Liver (tissue), 9 donors: ENCODE measurements around the gene CEP131. TPM values are rescaled to one million over a fixed set of nuclear protein-coding genes. Genes with fewer than 3 reads are reported as not detected.

Experiments used
- DNase-seq: peaks from one replicate; pipeline ENCODE4 v3.0.0-alpha.2; 2017; ENCODE audit warnings: low spot score
- H3K27ac ChIP-seq, 2 donors: one replicate each; pipeline ENCODE4 v1.7.0; 2013; ENCODE audit warnings: inconsistent platforms in 2 of 2, low read length in 2 of 2, control low read depth in 1 of 2, low read depth in 1 of 2, mild to moderate bottlenecking in 1 of 2
- H3K27me3 ChIP-seq, 4 donors: one replicate each; pipeline versions ENCODE4 v1.6.1 to v1.7.0; 2013; ENCODE audit warnings: low read length in 3 of 4, inconsistent platforms in 1 of 4, mild to moderate bottlenecking in 1 of 4, moderate library complexity in 1 of 4; ENCODE audit not compliant: control insufficient read depth in 4 of 4, insufficient read depth in 4 of 4
- H3K36me3 ChIP-seq, 4 donors: one replicate each; pipeline versions ENCODE4 v1.6.1 to v1.7.0; 2013; ENCODE audit warnings: low read length in 3 of 4, mild to moderate bottlenecking in 3 of 4, low read depth in 1 of 4, moderate library complexity in 1 of 4; ENCODE audit not compliant: control insufficient read depth in 4 of 4, insufficient read depth in 3 of 4
- H3K4me1 ChIP-seq, 4 donors: one replicate each; pipeline versions ENCODE4 v1.6.1 to v1.7.0; 2013; ENCODE audit warnings: low read length in 3 of 4, mild to moderate bottlenecking in 3 of 4, moderate library complexity in 1 of 4; ENCODE audit not compliant: control insufficient read depth in 4 of 4, insufficient read depth in 4 of 4
- H3K4me3 ChIP-seq, 3 donors: one replicate each; pipeline versions ENCODE4 v1.6.1 to v1.7.0; 2013; ENCODE audit warnings: low read length in 3 of 3, control low read depth in 1 of 3, low read depth in 1 of 3, mild to moderate bottlenecking in 1 of 3
- H3K9ac ChIP-seq, 2 donors: one replicate each; pipeline ENCODE4 v1.7.0; 2013; ENCODE audit warnings: low read length in 2 of 2, mild to moderate bottlenecking in 2 of 2, moderate library complexity in 2 of 2, control low read depth in 1 of 2, low read depth in 1 of 2
- H3K9me3 ChIP-seq, 4 donors: one replicate each; pipeline versions ENCODE4 v1.6.1 to v1.7.0; 2013; ENCODE audit warnings: low read length in 3 of 4; ENCODE audit not compliant: control insufficient read depth in 4 of 4
- GABPA ChIP-seq, 2 donors: IDR thresholded peaks in 1 of 2; conservative IDR thresholded peaks in 1 of 2; 2 replicates each; pipeline ENCODE4 v1.6.1; 2016; ENCODE audit warnings: antibody characterized with exemption in 2 of 2, mild to moderate bottlenecking in 1 of 2, moderate library complexity in 1 of 2
- HNF4G ChIP-seq: IDR thresholded peaks from 2 replicates; pipeline ENCODE4 v1.6.1; 2016; ENCODE audit warnings: antibody characterized with exemption
- JUND ChIP-seq, 2 donors: IDR thresholded peaks; 2 replicates each; pipeline ENCODE4 v1.6.1; 2016; ENCODE audit warnings: antibody characterized with exemption in 2 of 2
- NR2F2 ChIP-seq: IDR thresholded peaks from 2 replicates; pipeline ENCODE4 v1.6.1; 2016; ENCODE audit warnings: antibody characterized with exemption
- RAD21 ChIP-seq, 2 donors: IDR thresholded peaks; 2 replicates each; pipeline ENCODE4 v1.6.1; 2016; ENCODE audit warnings: antibody characterized with exemption in 2 of 2, mild to moderate bottlenecking in 2 of 2
- RXRA ChIP-seq, 2 donors: IDR thresholded peaks; 2 replicates each; pipeline ENCODE4 v1.6.1; 2017 to 2018; ENCODE audit warnings: antibody characterized with exemption in 2 of 2, mild to moderate bottlenecking in 1 of 2
- SP1 ChIP-seq: IDR thresholded peaks from 2 replicates; pipeline ENCODE4 v1.6.1; 2018; ENCODE audit warnings: antibody characterized with exemption, mild to moderate bottlenecking
- TAF1 ChIP-seq: conservative IDR thresholded peaks from 2 replicates; pipeline ENCODE4 v1.6.1; 2016; ENCODE audit warnings: antibody characterized with exemption, mild to moderate bottlenecking
- YY1 ChIP-seq: IDR thresholded peaks from 2 replicates; pipeline ENCODE4 v1.6.1; 2016; ENCODE audit warnings: antibody characterized with exemption, mild to moderate bottlenecking
- WGBS: extraction: QIAGEN DNeasy Blood & Tissue Kit; methylation state at CpG from one replicate; pipeline ENCODE4 v1.1.7; 2013; 5-methylcytosine and 5-hydroxymethylcytosine counted together
- polyA plus RNA-seq, 2 donors: library from polyadenylated mRNA; stranded (reverse) in 1 of 2; unstranded in 1 of 2; fragments of 200-250 nt in 1 of 2; fragments of >200 nt in 1 of 2; fragmentation: Nextera tagmentation in 1 of 2; extraction: Ambion mirVana in 1 of 2; gene quantifications; one replicate each; pipeline versions ENCODE4 v1.2.1 to v1.2.3, GENCODE V29; 2013 to 2015
- total RNA-seq, 2 donors: library from RNA; depleted of rRNA; stranded (reverse); fragments of >200 nt; gene quantifications; one replicate each; pipeline ENCODE4 v1.2.3, GENCODE V29; 2014
- TF ChIP-seq, protein P1 (sequence below): IDR thresholded peaks from 2 replicates; pipeline ENCODE4 v1.6.1; 2016; ENCODE audit warnings: antibody characterized with exemption, mild to moderate bottlenecking
- TF ChIP-seq, protein P2 (sequence below): IDR thresholded peaks from 2 replicates; pipeline ENCODE4 v1.6.1; 2016; ENCODE audit warnings: antibody characterized with exemption
- TF ChIP-seq, protein P3 (sequence below): fragments of 150-350 bp; IDR thresholded peaks from 2 replicates; pipeline ENCODE4 v1.5.1; 2017; ENCODE audit warnings: improper control_type of control experiment, low read depth, low read length; ENCODE audit not compliant: missing input control
- TF ChIP-seq, protein P4 (sequence below): IDR thresholded peaks from 2 replicates; pipeline ENCODE4 v1.6.1; 2016; ENCODE audit warnings: antibody characterized with exemption
- donor health status: healthy.
- donor health status: healthy.
- donor health status: healthy.
- donor health status: healthy.
- donor health status: healthy.

CEP131 gene
- total and polyA plus RNA-seq, 4 donors, result 0.71 to 6.3 (median 2.2) TPM

DNA sequence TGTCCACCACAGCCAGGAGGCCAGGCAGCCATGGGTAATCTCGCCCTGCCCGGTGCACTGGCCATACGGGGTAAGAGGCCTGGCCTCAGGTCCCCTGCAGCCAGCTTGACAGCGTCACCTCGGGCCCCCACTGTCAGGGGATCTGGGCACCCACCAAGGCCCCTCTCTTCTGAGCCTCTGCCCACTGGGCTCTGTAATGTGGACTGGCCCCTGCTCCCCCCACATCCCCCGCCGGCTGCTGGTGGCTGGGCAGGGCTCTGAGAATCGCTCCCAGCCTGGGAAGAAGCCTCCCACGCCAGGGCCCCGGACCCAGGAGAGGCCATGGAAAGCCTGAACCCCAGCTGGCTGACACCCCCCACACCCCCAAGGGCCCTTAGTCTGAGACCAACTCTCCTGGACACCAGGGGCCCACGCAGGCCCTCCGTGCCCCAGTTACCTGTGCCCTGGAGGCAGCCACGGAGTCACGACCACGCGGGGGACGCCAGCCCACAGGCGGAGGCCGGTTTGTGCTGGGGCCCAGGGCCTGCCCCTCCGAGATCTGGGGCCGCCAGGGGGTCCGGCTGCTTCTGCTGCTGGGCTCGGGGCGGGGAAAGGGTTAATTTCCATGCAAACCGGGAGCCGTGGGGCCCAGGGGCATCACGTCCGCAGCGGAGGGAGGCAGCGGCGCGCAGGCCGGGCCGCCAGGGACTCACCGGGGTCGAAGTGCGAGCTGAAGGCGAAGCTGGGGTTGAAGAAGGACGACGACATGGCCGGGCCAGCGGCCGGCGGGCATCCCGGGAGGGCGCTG is 57.3 kb downstream of the CEP131 start, which contains the start of gene PVALEF:
Gene PVALEF, plus strand, starts transcription at position 262 of the 787 bp plus-strand sequence. CDS start 15,720 bp downstream, outside the sequence.
- Histone ChIP-seq H3K27me3 (no peaks in the 10 kb centered on the region), H3K9ac (no peak within 1 kb of the TSS), H3K36me3 (no peaks in the 10 kb centered on the region), H3K9me3 (no peaks in the 10 kb centered on the region), H3K4me3 (peak within 1 kb of the TSS in 1 of 3 donors; percentile 43), H3K27ac (no peak within 1 kb of the TSS), H3K4me1 (peaks cover 0 to 10% (median 2%) of the 10 kb centered on the region in 4 donors)
- TF ChIP-seq GABPA (IDR thresholded peaks at IDR 0.05 in 1 of 2, conservative IDR thresholded peaks at IDR 0.05 in 1 of 2) (no peak), TAF1 (no peak), NR2F2 (no peak), RAD21 (IDR thresholded peaks at IDR 0.05) (no peak), SP1 (no peak), RXRA (IDR thresholded peaks at IDR 0.05) (no peak), HNF4G (no peak)
- TF ChIP-seq, protein P1, sequence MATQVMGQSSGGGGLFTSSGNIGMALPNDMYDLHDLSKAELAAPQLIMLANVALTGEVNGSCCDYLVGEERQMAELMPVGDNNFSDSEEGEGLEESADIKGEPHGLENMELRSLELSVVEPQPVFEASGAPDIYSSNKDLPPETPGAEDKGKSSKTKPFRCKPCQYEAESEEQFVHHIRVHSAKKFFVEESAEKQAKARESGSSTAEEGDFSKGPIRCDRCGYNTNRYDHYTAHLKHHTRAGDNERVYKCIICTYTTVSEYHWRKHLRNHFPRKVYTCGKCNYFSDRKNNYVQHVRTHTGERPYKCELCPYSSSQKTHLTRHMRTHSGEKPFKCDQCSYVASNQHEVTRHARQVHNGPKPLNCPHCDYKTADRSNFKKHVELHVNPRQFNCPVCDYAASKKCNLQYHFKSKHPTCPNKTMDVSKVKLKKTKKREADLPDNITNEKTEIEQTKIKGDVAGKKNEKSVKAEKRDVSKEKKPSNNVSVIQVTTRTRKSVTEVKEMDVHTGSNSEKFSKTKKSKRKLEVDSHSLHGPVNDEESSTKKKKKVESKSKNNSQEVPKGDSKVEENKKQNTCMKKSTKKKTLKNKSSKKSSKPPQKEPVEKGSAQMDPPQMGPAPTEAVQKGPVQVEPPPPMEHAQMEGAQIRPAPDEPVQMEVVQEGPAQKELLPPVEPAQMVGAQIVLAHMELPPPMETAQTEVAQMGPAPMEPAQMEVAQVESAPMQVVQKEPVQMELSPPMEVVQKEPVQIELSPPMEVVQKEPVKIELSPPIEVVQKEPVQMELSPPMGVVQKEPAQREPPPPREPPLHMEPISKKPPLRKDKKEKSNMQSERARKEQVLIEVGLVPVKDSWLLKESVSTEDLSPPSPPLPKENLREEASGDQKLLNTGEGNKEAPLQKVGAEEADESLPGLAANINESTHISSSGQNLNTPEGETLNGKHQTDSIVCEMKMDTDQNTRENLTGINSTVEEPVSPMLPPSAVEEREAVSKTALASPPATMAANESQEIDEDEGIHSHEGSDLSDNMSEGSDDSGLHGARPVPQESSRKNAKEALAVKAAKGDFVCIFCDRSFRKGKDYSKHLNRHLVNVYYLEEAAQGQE, result no peak
- TF ChIP-seq, protein P2, sequence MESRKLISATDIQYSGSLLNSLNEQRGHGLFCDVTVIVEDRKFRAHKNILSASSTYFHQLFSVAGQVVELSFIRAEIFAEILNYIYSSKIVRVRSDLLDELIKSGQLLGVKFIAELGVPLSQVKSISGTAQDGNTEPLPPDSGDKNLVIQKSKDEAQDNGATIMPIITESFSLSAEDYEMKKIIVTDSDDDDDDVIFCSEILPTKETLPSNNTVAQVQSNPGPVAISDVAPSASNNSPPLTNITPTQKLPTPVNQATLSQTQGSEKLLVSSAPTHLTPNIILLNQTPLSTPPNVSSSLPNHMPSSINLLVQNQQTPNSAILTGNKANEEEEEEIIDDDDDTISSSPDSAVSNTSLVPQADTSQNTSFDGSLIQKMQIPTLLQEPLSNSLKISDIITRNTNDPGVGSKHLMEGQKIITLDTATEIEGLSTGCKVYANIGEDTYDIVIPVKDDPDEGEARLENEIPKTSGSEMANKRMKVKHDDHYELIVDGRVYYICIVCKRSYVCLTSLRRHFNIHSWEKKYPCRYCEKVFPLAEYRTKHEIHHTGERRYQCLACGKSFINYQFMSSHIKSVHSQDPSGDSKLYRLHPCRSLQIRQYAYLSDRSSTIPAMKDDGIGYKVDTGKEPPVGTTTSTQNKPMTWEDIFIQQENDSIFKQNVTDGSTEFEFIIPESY, result no peak
- TF ChIP-seq, protein P3, sequence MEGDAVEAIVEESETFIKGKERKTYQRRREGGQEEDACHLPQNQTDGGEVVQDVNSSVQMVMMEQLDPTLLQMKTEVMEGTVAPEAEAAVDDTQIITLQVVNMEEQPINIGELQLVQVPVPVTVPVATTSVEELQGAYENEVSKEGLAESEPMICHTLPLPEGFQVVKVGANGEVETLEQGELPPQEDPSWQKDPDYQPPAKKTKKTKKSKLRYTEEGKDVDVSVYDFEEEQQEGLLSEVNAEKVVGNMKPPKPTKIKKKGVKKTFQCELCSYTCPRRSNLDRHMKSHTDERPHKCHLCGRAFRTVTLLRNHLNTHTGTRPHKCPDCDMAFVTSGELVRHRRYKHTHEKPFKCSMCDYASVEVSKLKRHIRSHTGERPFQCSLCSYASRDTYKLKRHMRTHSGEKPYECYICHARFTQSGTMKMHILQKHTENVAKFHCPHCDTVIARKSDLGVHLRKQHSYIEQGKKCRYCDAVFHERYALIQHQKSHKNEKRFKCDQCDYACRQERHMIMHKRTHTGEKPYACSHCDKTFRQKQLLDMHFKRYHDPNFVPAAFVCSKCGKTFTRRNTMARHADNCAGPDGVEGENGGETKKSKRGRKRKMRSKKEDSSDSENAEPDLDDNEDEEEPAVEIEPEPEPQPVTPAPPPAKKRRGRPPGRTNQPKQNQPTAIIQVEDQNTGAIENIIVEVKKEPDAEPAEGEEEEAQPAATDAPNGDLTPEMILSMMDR, result no peak
- no peak for DNase-seq
- WGBS, result 29% methylated on average over 46 of the region's 46 CpGs

DNA sequence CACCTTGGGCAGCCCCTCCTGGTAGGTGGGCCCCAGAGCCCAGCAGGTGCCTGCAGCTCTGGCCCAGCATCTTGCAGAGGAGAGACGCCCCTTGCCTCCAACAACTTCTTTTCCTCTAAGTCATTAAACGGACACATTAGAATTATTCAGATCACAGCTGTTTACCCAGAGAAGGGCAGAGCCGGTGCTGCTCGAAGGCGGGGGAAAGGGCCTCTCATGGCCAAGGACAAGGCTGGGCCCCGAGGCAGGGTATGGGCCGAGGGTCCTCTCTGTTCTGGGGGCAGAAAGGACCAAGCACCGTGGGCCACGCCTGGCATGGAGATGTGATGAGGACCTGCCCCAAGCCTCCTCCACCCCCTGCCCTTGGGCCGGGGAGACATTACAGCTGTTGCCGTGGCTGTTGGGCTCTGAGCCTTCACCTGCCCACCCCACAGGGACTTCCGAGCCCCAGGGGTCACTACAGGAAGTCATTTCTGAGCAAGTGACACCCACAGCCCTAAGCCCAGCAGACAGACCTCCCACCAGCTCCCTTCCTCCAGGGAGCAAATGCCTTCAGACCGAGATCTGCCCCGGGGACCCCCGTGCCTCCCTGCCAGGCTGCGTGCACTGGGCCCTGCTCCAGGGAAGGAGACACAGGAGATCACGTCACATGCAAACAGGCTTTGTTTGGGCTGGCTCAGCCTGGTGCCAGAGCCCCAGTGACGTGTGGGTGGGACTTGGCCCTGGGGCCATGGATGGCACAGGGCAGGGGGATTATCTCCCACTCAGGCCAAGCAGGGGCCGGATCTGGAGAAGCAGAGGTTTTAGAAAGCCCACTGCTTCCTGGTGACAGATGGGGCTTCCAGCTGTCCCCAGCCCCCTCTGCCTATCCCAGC is 58.2 kb downstream of the CEP131 start:
- Histone ChIP-seq H3K9ac (no peak overlapping the region), H3K27me3 (no peaks in the 10 kb centered on the region), H3K4me3 (no peak overlapping the region), H3K27ac (no peak overlapping the region), H3K36me3 (no peaks in the 10 kb centered on the region), H3K4me1 (peaks cover 0 to 12% (median 3%) of the 10 kb centered on the region in 4 donors), H3K9me3 (no peaks in the 10 kb centered on the region)
- no peak for TF ChIP-seq HNF4G
- no peak for TF ChIP-seq YY1
- TF ChIP-seq, protein P4, sequence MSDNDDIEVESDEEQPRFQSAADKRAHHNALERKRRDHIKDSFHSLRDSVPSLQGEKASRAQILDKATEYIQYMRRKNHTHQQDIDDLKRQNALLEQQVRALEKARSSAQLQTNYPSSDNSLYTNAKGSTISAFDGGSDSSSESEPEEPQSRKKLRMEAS, result no peak
- TF ChIP-seq RXRA (IDR thresholded peaks at IDR 0.05), result no peak
- TF ChIP-seq, protein P2, result no peak
- TF ChIP-seq JUND (IDR thresholded peaks at IDR 0.05), result no peak
- TF ChIP-seq TAF1, result no peak
- TF ChIP-seq GABPA (IDR thresholded peaks at IDR 0.05 in 1 of 2, conservative IDR thresholded peaks at IDR 0.05 in 1 of 2), result no peak
- 58% methylated on average over 19 of the region's 19 CpGs for WGBS
- DNase-seq, result no peak
